Left forelimb (tissue), 1 donor: Measurements from ENCODE around the gene TLR4.

Experiments
- DNase-seq: peaks from one replicate; pipeline ENCODE4 v3.0.0-alpha.2; 2018; ENCODE audit warnings: low spot score

TLR4 gene

GRCh38 chr9:117704024-117704575 is at the start of gene TLR4:
TLR4 (plus strand) TSS chr9:117704403; CDS start chr9:117704473, 70 bp downstream.
- DNase-seq: no peak

- DNase-seq: no peak
Measured at GRCh38 chr9:117656002-117656401, 48.2 kb upstream of the TLR4 start.

GRCh38 chr9:117662651-117663050 is 41.6 kb upstream of the TLR4 start:
- DNase-seq: no peak

- DNase-seq: no peak
Measured at GRCh38 chr9:117664419-117664818, 39.8 kb upstream of the TLR4 start.

- DNase-seq: no peak
Measured at GRCh38 chr9:117665601-117666385, 38.4 kb upstream of the TLR4 start.

- no peak for DNase-seq
Measured at GRCh38 chr9:117671468-117671867, 32.7 kb upstream of the TLR4 start.

- DNase-seq: no peak
Measured at GRCh38 chr9:117672369-117672768, 31.8 kb upstream of the TLR4 start.

- DNase-seq: no peak
Measured at GRCh38 chr9:117677572-117677971, 26.6 kb upstream of the TLR4 start.

GRCh38 chr9:117678871-117679270 is 25.3 kb upstream of the TLR4 start:
- DNase-seq: no peak

GRCh38 chr9:117679416-117679815 is 24.8 kb upstream of the TLR4 start:
- DNase-seq: no peak

- DNase-seq: no peak
Measured at GRCh38 chr9:117681888-117682287, 22.3 kb upstream of the TLR4 start.

- no peak for DNase-seq
Measured at GRCh38 chr9:117682955-117683710, 21.1 kb upstream of the TLR4 start.

GRCh38 chr9:117687532-117687931 is 16.7 kb upstream of the TLR4 start:
- no peak for DNase-seq

- DNase-seq: no peak
Measured at GRCh38 chr9:117691367-117691766, 12.8 kb upstream of the TLR4 start.

- DNase-seq: no peak
Measured at GRCh38 chr9:117696154-117696553, 8.0 kb upstream of the TLR4 start.

GRCh38 chr9:117697046-117697445 is 7.2 kb upstream of the TLR4 start:
- no peak for DNase-seq

GRCh38 chr9:117703537-117703936 is 666 bp upstream of the TLR4 start:
- DNase-seq: no peak

- no peak for DNase-seq
Measured at GRCh38 chr9:117704597-117704996, 394 bp downstream of the TLR4 start.

GRCh38 chr9:117705386-117705785 is 1.2 kb downstream of the TLR4 start:
- DNase-seq: no peak

GRCh38 chr9:117706421-117707116 is 2.4 kb downstream of the TLR4 start:
- no peak for DNase-seq

GRCh38 chr9:117707561-117707960 is 3.4 kb downstream of the TLR4 start:
- DNase-seq: no peak

- DNase-seq: no peak
Measured at GRCh38 chr9:117709936-117710335, 5.7 kb downstream of the TLR4 start.
